HepG2 (cell line): ENCODE results near the gene NBL1. TPM values are rescaled to one million over a fixed set of nuclear protein-coding genes. Genes with fewer than 3 reads are reported as not detected.
A peak's percentile ranks its signal among the peaks of the same experiment; 100 is the strongest.

Experiments used
- AHR ChIP-seq: IDR thresholded peaks from 2 replicates; pipeline ENCODE4 v1.6.1; 2018; ENCODE audit warnings: missing genetic modification reagents, missing compliant biosample characterization
- ARHGAP35 ChIP-seq: sonication (generic); formaldehyde crosslinking; IDR thresholded peaks from 2 replicates; pipeline ENCODE4 v1.9.0; 2022; ENCODE audit warnings: mild to moderate bottlenecking, inconsistent platforms, moderate library complexity, missing genetic modification reagents, borderline replicate concordance
- ATM ChIP-seq: fragments of 450-650 bp; IDR thresholded peaks from 2 replicates; pipeline ENCODE4 v1.7.1; 2017; ENCODE audit warnings: mild to moderate bottlenecking, borderline replicate concordance
- BRF2 ChIP-seq: sonication (generic); formaldehyde crosslinking; IDR thresholded peaks from 2 replicates; pipeline ENCODE4 v1.8.1; 2022; ENCODE audit warnings: mild to moderate bottlenecking, missing genetic modification reagents
- CAMTA2 ChIP-seq: sonication (generic); formaldehyde crosslinking; IDR thresholded peaks from 2 replicates; pipeline ENCODE4 v1.4.0; 2020; ENCODE audit warnings: mild to moderate bottlenecking, missing genetic modification reagents, borderline replicate concordance
- CCDC6 ChIP-seq: sonication (generic); formaldehyde crosslinking; IDR thresholded peaks from 2 replicates; pipeline ENCODE4 v1.8.1; 2022; ENCODE audit warnings: mild to moderate bottlenecking, missing genetic modification reagents, moderate library complexity
- CHD2 ChIP-seq: IDR thresholded peaks from 2 replicates; pipeline ENCODE4 v1.6.1; 2011; ENCODE audit warnings: low read depth, low read length, improper control_type of control experiment
- CREB1 ChIP-seq, 2 experiments: fragments of 450-650 bp in 1 of 2; IDR thresholded peaks; 2 replicates each; pipeline ENCODE4 v1.6.1; 2016 to 2017; ENCODE audit warnings: control low read depth in 1 of 2, mild to moderate bottlenecking in 1 of 2, missing compliant biosample characterization in 1 of 2, missing genetic modification characterization in 1 of 2
- HMG20B ChIP-seq: conservative IDR thresholded peaks from 2 replicates; pipeline ENCODE4 v1.6.1; 2016; ENCODE audit warnings: missing genetic modification reagents, missing compliant biosample characterization
- HNRNPLL ChIP-seq: fragments of 200-400 bp; formaldehyde crosslinking; IDR thresholded peaks from 2 replicates; pipeline ENCODE4 v1.6.1; 2017; ENCODE audit warnings: mild to moderate bottlenecking, low read depth, low read length; ENCODE audit not compliant: poor library complexity, severe bottlenecking
- MTA1 ChIP-seq: sonication (generic); formaldehyde crosslinking; IDR thresholded peaks from 2 replicates; pipeline ENCODE4 v1.4.0; 2020; ENCODE audit warnings: missing genetic modification reagents, mild to moderate bottlenecking, borderline replicate concordance
- MXD4 ChIP-seq: IDR thresholded peaks from 2 replicates; pipeline ENCODE4 v1.6.1; 2016; ENCODE audit warnings: mild to moderate bottlenecking, missing biosample characterization, missing genetic modification reagents
- NCOA1 ChIP-seq: sonication (generic); formaldehyde crosslinking; IDR thresholded peaks from 2 replicates; pipeline ENCODE4 v1.9.0; 2021; ENCODE audit warnings: missing genetic modification reagents
- NR2F1 ChIP-seq, 2 experiments: fragments of 450-650 bp in 1 of 2; formaldehyde crosslinking in 1 of 2; IDR thresholded peaks; 2 replicates each; pipeline versions ENCODE4 v1.5.0 to v1.6.1; 2016 to 2020; ENCODE audit warnings: mild to moderate bottlenecking in 1 of 2, missing compliant biosample characterization in 1 of 2, missing genetic modification reagents in 1 of 2, moderate library complexity in 1 of 2
- NR2F2 ChIP-seq: IDR thresholded peaks from 2 replicates; pipeline ENCODE4 v1.6.1; 2012; ENCODE audit warnings: low read depth, inconsistent platforms, borderline replicate concordance
- NR2F6 ChIP-seq, 2 experiments: IDR thresholded peaks; 2 replicates each; pipeline ENCODE4 v1.6.1; 2016; ENCODE audit warnings: antibody characterized with exemption in 1 of 2, mild to moderate bottlenecking in 1 of 2
- PHF8 ChIP-seq: sonication (generic); formaldehyde crosslinking; IDR thresholded peaks from 2 replicates; pipeline ENCODE4 v1.5.0; 2020; ENCODE audit warnings: missing genetic modification reagents
- TEAD2 ChIP-seq: sonication (generic); formaldehyde crosslinking; IDR thresholded peaks from 2 replicates; pipeline ENCODE4 v1.9.0; 2021; ENCODE audit warnings: missing genetic modification reagents
- ZBTB1 ChIP-seq: sonication (generic); formaldehyde crosslinking; IDR thresholded peaks from 2 replicates; pipeline ENCODE4 v1.4.0; 2020; ENCODE audit warnings: missing genetic modification reagents, borderline replicate concordance
- ZFP36L1 ChIP-seq: sonication (generic); formaldehyde crosslinking; IDR thresholded peaks from 2 replicates; pipeline ENCODE4 v1.8.0; 2022; ENCODE audit warnings: mild to moderate bottlenecking, missing genetic modification reagents, moderate library complexity
- ZFX ChIP-seq: sonication (generic); formaldehyde crosslinking; IDR thresholded peaks from 2 replicates; pipeline ENCODE4 v1.4.0; 2020; ENCODE audit warnings: mild to moderate bottlenecking, low read depth, missing genetic modification reagents, moderate library complexity
- ZMYM4 ChIP-seq: sonication (generic); formaldehyde crosslinking; IDR thresholded peaks from 2 replicates; pipeline ENCODE4 v1.8.1; 2023; ENCODE audit warnings: mild to moderate bottlenecking, missing genetic modification reagents
- ZNF121 ChIP-seq: sonication (generic); formaldehyde crosslinking; IDR thresholded peaks from 2 replicates; pipeline ENCODE4 v1.5.0; 2020; ENCODE audit warnings: mild to moderate bottlenecking, missing genetic modification reagents
- ZNF296 ChIP-seq: sonication (generic); formaldehyde crosslinking; conservative IDR thresholded peaks from 2 replicates; pipeline ENCODE4 v1.5.0; 2020; ENCODE audit warnings: mild to moderate bottlenecking, missing genetic modification reagents
- ZNF382 ChIP-seq: sonication (generic); formaldehyde crosslinking; IDR thresholded peaks from 2 replicates; pipeline ENCODE4 v1.5.0; 2020; ENCODE audit warnings: missing genetic modification reagents, mild to moderate bottlenecking, borderline replicate concordance
- ZNF468 ChIP-seq: sonication (generic); formaldehyde crosslinking; IDR thresholded peaks from 2 replicates; pipeline ENCODE4 v1.8.0; 2022; ENCODE audit warnings: mild to moderate bottlenecking, moderate library complexity, missing genetic modification reagents
- polyA plus RNA-seq, 8 experiments: library from polyadenylated mRNA; depleted of rRNA in 3 of 8; stranded (reverse) in 7 of 8; unstranded in 1 of 8; fragments of >200 nt; fragmentation: Illumina TruSeq in 4 of 8; extraction: Trizol in 4 of 8; gene quantifications; 2 replicates each; pipeline versions ENCODE4 v1.2.1 to v1.2.3, GENCODE V29; 2011 to 2016; ENCODE audit warnings: low read depth in 4 of 8, missing spikeins in 1 of 8, mixed read lengths in 1 of 8; ENCODE audit not compliant: insufficient read depth in 1 of 8
- total RNA-seq, 5 experiments: library from RNA; depleted of rRNA; stranded (reverse); fragments of >200 nt; fragmentation: Illumina TruSeq; extraction: Trizol; gene quantifications; 2 replicates each; pipeline ENCODE4 v1.2.3, GENCODE V29; 2016; ENCODE audit warnings: low read depth in 1 of 5
- TF ChIP-seq, protein P1 (sequence below): sonication (generic); formaldehyde crosslinking; IDR thresholded peaks from 2 replicates; pipeline ENCODE4 v1.4.0; 2020; ENCODE audit warnings: missing genetic modification reagents
- TF ChIP-seq, protein P2 (sequence below): sonication (generic); formaldehyde crosslinking; IDR thresholded peaks from 2 replicates; pipeline ENCODE4 v1.4.0; 2020; ENCODE audit warnings: missing genetic modification reagents

The NBL1 gene
- total and polyA plus RNA-seq, 2 of the 13 experiments (the other 11 are each of a cell fraction or from before 2014, with no cell fraction given) = 2.7 to 13.8 TPM

DNA sequence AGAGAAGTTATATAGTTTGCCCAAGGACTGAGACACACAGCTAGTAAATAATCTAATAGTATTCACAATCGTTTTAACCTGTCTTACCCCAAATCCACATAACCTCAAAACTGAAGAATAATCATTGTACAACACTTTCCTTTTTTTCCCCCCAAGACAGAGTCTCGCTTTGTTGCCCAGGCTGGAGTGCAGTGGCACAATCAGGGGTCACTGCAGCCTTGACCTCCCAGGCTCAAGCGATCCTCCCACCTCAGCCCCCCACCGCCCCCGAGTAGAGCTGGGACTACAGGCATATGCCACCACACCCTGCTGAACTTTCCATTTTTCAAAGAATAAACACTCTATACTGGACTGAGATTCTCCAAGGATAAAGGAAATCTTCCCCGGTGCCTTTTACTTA is 28.7 kb upstream of the NBL1 start (continued):
- TF ChIP-seq, protein P1, sequence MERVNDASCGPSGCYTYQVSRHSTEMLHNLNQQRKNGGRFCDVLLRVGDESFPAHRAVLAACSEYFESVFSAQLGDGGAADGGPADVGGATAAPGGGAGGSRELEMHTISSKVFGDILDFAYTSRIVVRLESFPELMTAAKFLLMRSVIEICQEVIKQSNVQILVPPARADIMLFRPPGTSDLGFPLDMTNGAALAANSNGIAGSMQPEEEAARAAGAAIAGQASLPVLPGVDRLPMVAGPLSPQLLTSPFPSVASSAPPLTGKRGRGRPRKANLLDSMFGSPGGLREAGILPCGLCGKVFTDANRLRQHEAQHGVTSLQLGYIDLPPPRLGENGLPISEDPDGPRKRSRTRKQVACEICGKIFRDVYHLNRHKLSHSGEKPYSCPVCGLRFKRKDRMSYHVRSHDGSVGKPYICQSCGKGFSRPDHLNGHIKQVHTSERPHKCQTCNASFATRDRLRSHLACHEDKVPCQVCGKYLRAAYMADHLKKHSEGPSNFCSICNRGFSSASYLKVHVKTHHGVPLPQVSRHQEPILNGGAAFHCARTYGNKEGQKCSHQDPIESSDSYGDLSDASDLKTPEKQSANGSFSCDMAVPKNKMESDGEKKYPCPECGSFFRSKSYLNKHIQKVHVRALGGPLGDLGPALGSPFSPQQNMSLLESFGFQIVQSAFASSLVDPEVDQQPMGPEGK (CRISPR knock-in tag) = peak; percentile 76; the same call in 1 of the 2 replicates
- no peak for TF ChIP-seq AHR
- TF ChIP-seq TEAD2 = no peak
- no peak for TF ChIP-seq ZFP36L1
- no peak for TF ChIP-seq CREB1 (IDR thresholded peaks at IDR 0.05)
- TF ChIP-seq CREB1 (CRISPR knock-in tag; IDR thresholded peaks at IDR 0.05) = no peak
- no peak for TF ChIP-seq ZNF296 (CRISPR knock-in tag)
- no peak for TF ChIP-seq NCOA1 (CRISPR knock-in tag)
- no peak for TF ChIP-seq CAMTA2
- no peak for TF ChIP-seq BRF2 (CRISPR knock-in tag)
- no peak for TF ChIP-seq CHD2
- TF ChIP-seq ZNF382 = no peak
- peak in 1 of 2 experiments; percentile 50; a peak in 1 of 4 replicates for TF ChIP-seq NR2F1 (CRISPR knock-in tag; IDR thresholded peaks at IDR 0.05)
- no peak for TF ChIP-seq ATM
- 0 out of 2 replicates have a peak, but pooled peaks have one; percentile 29 for TF ChIP-seq MTA1
- TF ChIP-seq, protein P2, sequence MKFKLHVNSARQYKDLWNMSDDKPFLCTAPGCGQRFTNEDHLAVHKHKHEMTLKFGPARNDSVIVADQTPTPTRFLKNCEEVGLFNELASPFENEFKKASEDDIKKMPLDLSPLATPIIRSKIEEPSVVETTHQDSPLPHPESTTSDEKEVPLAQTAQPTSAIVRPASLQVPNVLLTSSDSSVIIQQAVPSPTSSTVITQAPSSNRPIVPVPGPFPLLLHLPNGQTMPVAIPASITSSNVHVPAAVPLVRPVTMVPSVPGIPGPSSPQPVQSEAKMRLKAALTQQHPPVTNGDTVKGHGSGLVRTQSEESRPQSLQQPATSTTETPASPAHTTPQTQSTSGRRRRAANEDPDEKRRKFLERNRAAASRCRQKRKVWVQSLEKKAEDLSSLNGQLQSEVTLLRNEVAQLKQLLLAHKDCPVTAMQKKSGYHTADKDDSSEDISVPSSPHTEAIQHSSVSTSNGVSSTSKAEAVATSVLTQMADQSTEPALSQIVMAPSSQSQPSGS (CRISPR knock-in tag) = no peak
- peak; percentile 70 for TF ChIP-seq NR2F6 (IDR thresholded peaks at IDR 0.05)
- TF ChIP-seq NR2F6 (CRISPR knock-in tag; IDR thresholded peaks at IDR 0.05) = peak; percentile 64; the same call in 1 of the 2 replicates
- peak; percentile 44; the same call in 1 of the 2 replicates for TF ChIP-seq ZNF121 (CRISPR knock-in tag)
- TF ChIP-seq ZMYM4 (CRISPR knock-in tag) = 0 out of 2 replicates have a peak, but pooled peaks have one; percentile 25
- TF ChIP-seq CCDC6 (CRISPR knock-in tag) = no peak
- TF ChIP-seq ZFX = no peak
- TF ChIP-seq HNRNPLL = no peak
- no peak for TF ChIP-seq ZNF468 (CRISPR knock-in tag)
- no peak for TF ChIP-seq ZBTB1 (CRISPR knock-in tag)
- no peak for TF ChIP-seq ARHGAP35 (CRISPR knock-in tag)
- no peak for TF ChIP-seq MXD4 (CRISPR knock-in tag)
- TF ChIP-seq PHF8 (CRISPR knock-in tag) = no peak
- TF ChIP-seq NR2F2 = no peak
- no peak for TF ChIP-seq HMG20B (CRISPR knock-in tag)
